Heart left ventricle (tissue), 13 donors: ENCODE measurements around the gene NDUFAF2.

ENCODE experiments used
- CTCF ChIP-seq, 12 donors: fragments of 200-600 bp; sonication (generic) in 4 of 12; IDR thresholded peaks; one replicate each; pipeline versions ENCODE4 v1.5.0 to v1.8.0; 2018 to 2022; ENCODE audit warnings: antibody characterized with exemption in 12 of 12, mild to moderate bottlenecking in 5 of 12
- POLR2A ChIP-seq, 2 donors: fragments of 450-650 bp; IDR thresholded peaks; one replicate each; pipeline ENCODE4 v1.6.1; 2017; ENCODE audit warnings: antibody characterized with exemption in 2 of 2, mild to moderate bottlenecking in 2 of 2, moderate library complexity in 2 of 2
- donor health status: ischemic (EF 13 %, LVEDD 7.1; RV severe dilation, severe dysfunction).
- donor health status: DM: no; HTN: yes; CAD: no.
- donor health status: DM: no; HTN: no; CAD: no.
- donor health status: ischemic (EF 25% LVEDD 6.9; RV normal size, moderate dysfunction).
- donor health status: ischemic (EF 25% LVEDD 5.7; RV mildly dilated, moderate dysfunction).
- donor health status: ischemic (EF 35%, LVEDD 5.7; RV mildly dilated, moderate dysfunction).
- donor health status: nonischemic (EF 11% LVEDD 7.7; RV severe dilation, severe dysfunction).
- donor health status: DM: yes; HTN: yes; CAD: no.
- donor health status: PGD.
- donor health status: ischemic (EF 29% LVEDD 5.4; RV normal size, mild dysfunction).
- donor health status: nonischemic (EF 23%, LVEDD 6.1; RV moderate dilation, normal function).

DNA sequence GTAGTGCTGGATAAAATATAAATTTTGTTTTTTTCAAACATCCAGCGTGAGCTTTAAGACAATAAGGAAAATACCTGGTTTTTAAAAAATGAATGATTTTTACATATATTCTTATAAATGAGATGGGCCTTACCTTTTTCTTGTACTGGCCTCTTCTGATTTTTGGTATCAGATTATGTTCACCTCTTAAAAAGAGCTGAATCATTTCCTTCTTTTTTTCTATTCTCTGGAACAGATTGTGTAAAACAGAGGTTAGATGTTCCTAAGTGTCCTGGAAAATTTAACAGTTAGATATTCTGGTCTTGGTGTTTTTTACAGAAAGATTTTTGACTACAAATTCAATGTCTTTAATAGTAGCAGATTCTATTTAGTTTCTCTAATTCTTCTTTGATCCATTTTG is 74.6 kb downstream of the NDUFAF2 start:
- TF ChIP-seq CTCF (IDR thresholded peaks at IDR 0.05) (no peak), POLR2A (IDR thresholded peaks at IDR 0.05) (no peak)
